ENCODE measurements around the gene LRFN3. TPM values are rescaled to one million over a fixed set of nuclear protein-coding genes. Genes with fewer than 3 reads are reported as not detected.

LRFN3 gene
- total RNA-seq, 1 donor from 2014 or later, result 7.5 TPM

DNA sequence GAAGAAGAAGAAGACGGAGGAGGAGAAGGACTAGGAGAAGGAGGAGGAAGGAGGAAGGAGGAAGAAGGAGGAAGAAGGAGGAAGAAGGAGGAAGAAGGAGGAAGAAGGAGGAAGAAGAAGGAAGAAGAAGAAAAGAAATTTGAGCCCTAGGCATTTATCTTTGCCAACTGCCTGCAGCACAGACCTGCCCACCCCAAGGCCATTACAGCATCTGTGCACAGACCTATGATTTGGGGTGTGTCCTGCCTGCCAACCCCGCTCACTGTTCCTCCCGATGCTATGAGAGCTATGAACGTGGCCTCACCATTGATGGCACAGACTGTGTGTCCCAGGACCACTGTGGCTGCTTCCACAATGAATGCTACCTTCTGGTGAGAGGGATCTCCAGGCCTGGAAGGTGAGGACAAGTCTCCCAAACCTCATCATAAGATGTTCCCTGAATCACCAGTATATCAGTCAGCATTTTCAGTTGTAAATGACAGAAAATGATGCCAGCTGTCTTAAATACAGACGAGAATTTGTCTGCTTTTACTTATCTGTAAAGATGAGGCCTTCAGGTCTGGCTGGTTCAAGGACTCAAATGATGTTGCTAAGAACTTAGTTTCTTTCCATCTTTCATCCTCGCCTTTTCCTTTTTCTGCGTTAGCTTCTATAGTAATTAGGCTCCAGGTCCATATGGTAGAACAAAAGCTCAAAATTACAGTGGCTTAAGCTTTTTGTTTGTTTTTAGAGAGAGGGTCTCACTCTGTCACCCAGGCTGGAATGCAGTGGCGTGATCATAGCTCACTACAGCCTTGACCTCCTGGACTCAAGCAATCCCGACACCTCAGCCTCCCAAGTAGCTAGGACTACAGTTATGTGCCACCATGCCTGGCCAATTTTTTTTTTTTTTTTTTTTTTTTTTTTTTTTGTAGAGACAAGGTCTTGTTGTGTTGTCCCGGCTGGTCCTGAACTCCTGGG lies 54.9 kb downstream of the LRFN3 start:
- intact Hi-C loops (cut with micrococcal nuclease), result no loop called here
- no peak for ATAC-seq
- DNase-seq, result no peak

DNA sequence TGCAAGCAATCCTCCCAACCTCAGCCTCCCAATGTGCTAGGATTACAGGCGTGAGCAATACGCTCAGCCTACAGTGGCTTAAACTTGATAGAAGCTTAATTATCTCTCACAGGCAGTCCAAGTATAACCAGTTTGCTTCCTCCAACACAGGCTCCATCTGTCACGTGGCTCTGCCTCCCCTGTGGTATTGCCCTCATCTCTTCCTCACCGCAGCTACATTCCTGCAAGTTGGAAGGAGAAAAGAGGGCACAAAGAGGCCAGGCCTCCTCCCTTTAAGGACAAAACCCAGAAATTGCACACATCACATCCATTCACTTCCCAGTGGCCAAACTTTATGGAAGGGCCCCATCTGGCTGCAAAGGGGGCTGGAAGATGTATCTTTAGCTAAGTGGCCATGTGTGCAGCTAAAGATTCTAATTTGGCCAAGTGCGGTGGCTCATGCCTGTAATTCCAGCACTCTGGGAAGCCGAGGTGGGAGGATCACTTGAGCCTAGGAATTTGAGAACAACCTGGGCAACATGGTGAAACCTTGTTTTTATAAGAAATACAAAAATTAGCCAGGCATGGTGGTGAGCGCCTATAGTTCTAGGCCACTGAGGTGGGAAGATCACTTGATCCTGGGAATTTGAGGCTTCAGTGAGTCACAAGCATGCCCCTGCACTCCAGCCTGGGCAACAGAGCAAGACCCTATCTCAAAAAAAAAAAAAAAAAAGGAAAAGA lies 55.7 kb downstream of the LRFN3 start:
- DNase-seq, result no peak
- intact Hi-C loops (cut with micrococcal nuclease), result no loop called here

DNA sequence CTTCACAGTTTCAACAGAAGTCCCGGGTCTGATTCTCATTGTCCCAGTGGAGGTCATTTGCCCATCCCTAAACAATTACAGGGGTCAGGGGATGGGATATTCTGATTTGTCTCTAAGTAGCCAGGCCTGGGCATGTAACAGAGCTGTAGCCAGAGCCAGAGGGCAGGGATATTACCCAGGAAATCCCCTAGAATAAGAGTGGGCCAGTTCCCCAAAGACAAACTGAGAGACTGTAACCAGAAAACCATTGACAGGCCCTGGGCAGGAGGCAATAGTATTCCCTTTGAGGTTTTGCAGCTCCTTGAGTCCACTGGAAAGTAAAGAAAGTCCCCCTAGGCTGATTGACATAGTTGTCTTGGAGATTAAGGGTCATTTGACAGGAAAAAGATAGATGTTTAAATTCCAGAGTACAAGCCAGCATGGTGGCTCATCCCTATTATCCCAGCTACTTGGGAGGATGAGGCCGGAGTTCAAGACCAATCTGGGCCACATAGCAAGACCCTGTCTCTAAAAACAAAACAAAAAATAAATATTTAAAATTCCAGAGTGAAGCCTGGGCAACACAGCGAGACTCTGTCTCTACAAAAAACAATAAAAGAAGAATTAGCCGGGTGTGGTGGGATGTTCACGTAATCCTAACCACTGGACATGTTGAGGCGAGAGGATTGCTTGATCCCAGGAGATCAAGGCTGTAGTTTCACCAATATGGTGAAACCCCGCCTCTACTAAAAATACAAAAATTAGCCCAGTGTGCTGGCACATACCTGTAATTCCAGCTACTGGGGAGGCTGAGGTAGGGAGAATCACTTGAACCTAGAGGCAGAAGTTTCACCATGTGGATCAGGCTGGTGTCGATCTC lies 57.0 kb downstream of the LRFN3 start:
- DNase-seq (no peak), ATAC-seq (no peak)
- intact Hi-C loops (cut with micrococcal nuclease), result no loop called here

More for the DNA sequence above, 55.7 kb downstream of the LRFN3 start:
- ATAC-seq, result no peak

DNA sequence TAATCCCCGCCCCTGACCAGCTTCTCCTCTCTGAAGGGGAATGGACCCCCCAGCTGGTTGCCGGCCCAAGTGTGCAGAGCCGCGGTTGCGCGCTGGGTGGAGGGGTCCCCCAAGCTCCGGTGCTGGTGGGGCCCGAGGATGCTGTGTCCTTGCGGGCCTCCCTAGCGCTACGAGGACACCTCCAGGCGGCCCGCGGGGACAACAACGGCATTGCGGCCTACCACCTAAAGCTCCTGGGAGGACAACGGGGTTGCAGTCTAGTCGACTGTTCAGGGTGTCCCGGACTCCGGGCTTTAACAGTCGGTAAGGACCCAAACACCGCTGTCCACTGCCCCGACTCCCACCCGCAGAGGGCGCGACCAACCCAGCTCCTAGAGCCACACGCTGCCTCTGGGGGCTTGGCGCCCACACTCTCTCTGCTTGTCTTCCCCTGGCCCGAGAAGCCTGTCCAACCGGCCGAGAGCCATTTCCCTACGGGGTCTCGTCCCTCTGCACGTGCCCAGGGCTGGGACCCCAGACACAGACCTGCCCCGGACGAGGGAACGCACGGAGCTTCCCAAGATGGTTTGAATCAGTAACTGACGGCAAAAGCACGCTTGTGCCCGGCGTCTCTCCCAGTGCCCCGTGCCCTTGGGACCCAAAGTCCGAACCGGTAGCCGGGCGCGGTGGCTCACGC lies 57.9 kb downstream of the LRFN3 start:
- ATAC-seq, result peak; percentile 27

More for the DNA sequence above, 57.9 kb downstream of the LRFN3 start:
- intact Hi-C loops (cut with micrococcal nuclease), result no loop called here
- peak; percentile 50 for DNase-seq

Other genes with a start within 250 kb of the LRFN3 start
- gene ZBTB32, start 231.8 kb upstream of the LRFN3 start, total RNA-seq, result not detected
- 15.8 TPM for gene KMT2B, start 218.4 kb upstream of the LRFN3 start, total RNA-seq
- 3.2 TPM for gene IGFLR1, start 193.9 kb upstream of the LRFN3 start, total RNA-seq
- 18.4 TPM for gene U2AF1L4, start 191.0 kb upstream of the LRFN3 start, total RNA-seq
- gene PSENEN, start 190.7 kb upstream of the LRFN3 start, total RNA-seq, result 41.3 TPM
- gene LIN37, start 187.8 kb upstream of the LRFN3 start, total RNA-seq, result 8.3 TPM
- 676 TPM for gene HSPB6, start 179.3 kb upstream of the LRFN3 start, total RNA-seq
- 5.2 TPM for gene PROSER3, start 178.2 kb upstream of the LRFN3 start, total RNA-seq
- 4.2 TPM for gene ARHGAP33, start 160.8 kb upstream of the LRFN3 start, total RNA-seq
- not detected for gene PRODH2, start 123.5 kb upstream of the LRFN3 start, total RNA-seq
- gene NPHS1, start 83.9 kb upstream of the LRFN3 start, total RNA-seq, result not detected
- 0.12 TPM for gene KIRREL2, start 79.5 kb upstream of the LRFN3 start, total RNA-seq
- gene APLP1, start 67.8 kb upstream of the LRFN3 start, total RNA-seq, result 25.7 TPM
- gene NFKBID, start 35.8 kb upstream of the LRFN3 start, total RNA-seq, result 3.8 TPM
- gene HCST, start 33.8 kb upstream of the LRFN3 start, total RNA-seq, result 7.1 TPM
- 28.5 TPM for gene TYROBP, start 28.1 kb upstream of the LRFN3 start, total RNA-seq
- 9.4 TPM for gene SDHAF1, start 58.8 kb downstream of the LRFN3 start, total RNA-seq
- gene SYNE4, start 72.4 kb downstream of the LRFN3 start, total RNA-seq, result 0.30 TPM
- 7.8 TPM for gene ALKBH6, start 77.8 kb downstream of the LRFN3 start, total RNA-seq
- gene CLIP3, start 96.5 kb downstream of the LRFN3 start, total RNA-seq, result 5.0 TPM
- 4.0 TPM for gene THAP8, start 117.9 kb downstream of the LRFN3 start, total RNA-seq
- gene WDR62, start 118.5 kb downstream of the LRFN3 start, total RNA-seq, result 28.7 TPM
- not detected for gene OVOL3, start 174.8 kb downstream of the LRFN3 start, total RNA-seq
- gene POLR2I, start 178.5 kb downstream of the LRFN3 start, total RNA-seq, result 157 TPM
- 93.7 TPM for gene TBCB, start 179.1 kb downstream of the LRFN3 start, total RNA-seq
- 838 TPM for gene CAPNS1, start 203.7 kb downstream of the LRFN3 start, total RNA-seq
- gene COX7A1, start 216.1 kb downstream of the LRFN3 start, total RNA-seq, result 3,262 TPM